NCI-H748 treated with DMSO at 0.1 percent for 48 hours (cell line): ENCODE measurements around the gene HGS.

Experiments
- DNase-seq: peaks from one replicate; lab custom pipeline; 2025; lab: John Stamatoyannopoulos, UW

HGS gene

GRCh38 chr17:81684442-81684911 lies 666 bp downstream of the HGS start:
- no peak for DNase-seq

- DNase-seq: no peak
Measured at GRCh38 chr17:81685108-81685507, 1.3 kb downstream of the HGS start.

- no peak for DNase-seq
Measured at GRCh38 chr17:81686614-81687013, 2.8 kb downstream of the HGS start.

GRCh38 chr17:81687770-81688541 lies 4.1 kb downstream of the HGS start:
- DNase-seq: no peak

- no peak for DNase-seq
Measured at GRCh38 chr17:81688616-81689015, 4.8 kb downstream of the HGS start.

GRCh38 chr17:81690066-81690465 lies 6.3 kb downstream of the HGS start:
- DNase-seq: no peak

- no peak for DNase-seq
Measured at GRCh38 chr17:81690549-81690948, 6.7 kb downstream of the HGS start.

- no peak for DNase-seq
Measured at GRCh38 chr17:81691196-81691595, 7.4 kb downstream of the HGS start.

- DNase-seq: no peak
Measured at GRCh38 chr17:81691608-81692007, 7.8 kb downstream of the HGS start.

GRCh38 chr17:81693509-81694210 lies 9.8 kb downstream of the HGS start:
- DNase-seq: no peak

- no peak for DNase-seq
Measured at GRCh38 chr17:81694810-81695209, 11.0 kb downstream of the HGS start.

GRCh38 chr17:81695211-81695610 lies 11.4 kb downstream of the HGS start:
- no peak for DNase-seq

GRCh38 chr17:81695801-81696200 lies 12.0 kb downstream of the HGS start:
- DNase-seq: no peak

- no peak for DNase-seq
Measured at GRCh38 chr17:81696218-81696941, 12.6 kb downstream of the HGS start.

GRCh38 chr17:81697261-81698044 lies 13.6 kb downstream of the HGS start:
- no peak for DNase-seq

GRCh38 chr17:81700353-81701287 lies 16.8 kb downstream of the HGS start:
- no peak for DNase-seq

- no peak for DNase-seq
Measured at GRCh38 chr17:81701288-81702071, 17.7 kb downstream of the HGS start.

GRCh38 chr17:81702934-81703746 lies 19.3 kb downstream of the HGS start, which contains the start of gene MRPL12:
MRPL12 (plus strand) TSS chr17:81703367; CDS start chr17:81703502, 135 bp downstream.
- DNase-seq: peak; percentile 82
